GM19240 (cell line): ENCODE measurements around the gene IRX2.

Experiments
- DNase-seq: peaks from one replicate; pipeline ENCODE4 v3.0.0; 2011; ENCODE audit warnings: low spot score; ENCODE audit not compliant: insufficient read length

IRX2 gene

DNA sequence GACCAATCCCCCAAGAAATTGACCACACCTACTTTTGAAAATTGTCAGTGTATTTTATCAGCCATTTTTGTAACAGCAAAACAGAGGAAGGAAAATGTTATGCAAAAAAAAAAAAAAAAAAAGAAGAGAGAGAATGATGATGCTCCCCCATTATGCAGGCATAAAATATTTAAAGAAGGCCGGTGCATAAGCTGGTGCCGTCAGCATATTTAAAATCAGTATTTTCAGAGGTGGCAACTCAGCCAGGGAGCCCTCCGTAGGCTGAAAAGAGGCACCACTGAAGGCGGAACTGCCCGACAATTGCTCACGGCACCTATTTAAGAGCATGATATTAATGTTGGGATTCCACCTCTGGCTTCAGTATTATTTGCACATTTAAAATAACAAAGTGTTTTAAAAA lies 33.4 kb downstream of the IRX2 start:
- no peak for DNase-seq

DNA sequence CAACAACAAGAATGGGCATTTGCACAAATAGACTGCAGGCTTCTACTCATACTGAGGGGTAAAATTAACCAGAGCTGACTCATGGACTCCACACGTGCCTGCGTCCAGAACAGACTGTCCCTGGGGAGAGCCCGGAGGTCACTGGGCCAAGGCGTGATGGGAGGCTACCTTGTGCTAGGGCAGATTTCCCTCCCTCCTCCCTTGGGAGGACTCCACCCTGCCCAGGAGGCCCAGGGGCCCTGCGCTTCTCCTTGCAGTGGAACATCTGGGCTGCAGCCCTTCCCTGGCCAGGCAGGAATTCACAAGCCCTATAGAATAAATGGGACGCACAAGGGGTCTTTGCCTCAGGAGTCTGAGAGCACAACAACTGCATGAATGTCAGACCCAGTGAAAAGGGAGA lies 35.6 kb downstream of the IRX2 start:
- DNase-seq = no peak

DNA sequence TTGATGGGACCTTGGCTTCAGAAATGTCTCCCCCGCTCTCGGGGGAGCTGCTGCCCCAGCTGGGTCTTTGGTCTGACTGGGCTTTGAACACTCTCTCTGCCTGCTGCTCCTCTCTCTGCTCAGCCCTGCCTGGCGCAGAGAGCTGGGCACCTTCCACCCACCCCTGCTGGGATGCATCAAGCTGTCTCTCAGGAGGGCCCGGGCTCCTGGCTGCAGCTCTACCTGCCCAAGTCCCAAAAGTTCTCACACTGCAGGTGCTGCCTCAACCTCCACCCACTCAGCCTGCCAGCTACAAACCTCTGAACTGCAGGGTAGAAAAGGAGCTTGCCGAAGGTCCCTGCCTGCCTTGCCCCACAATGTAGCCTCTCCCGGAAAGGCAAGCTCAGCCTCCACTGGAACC lies 36.7 kb downstream of the IRX2 start:
- DNase-seq = no peak

DNA sequence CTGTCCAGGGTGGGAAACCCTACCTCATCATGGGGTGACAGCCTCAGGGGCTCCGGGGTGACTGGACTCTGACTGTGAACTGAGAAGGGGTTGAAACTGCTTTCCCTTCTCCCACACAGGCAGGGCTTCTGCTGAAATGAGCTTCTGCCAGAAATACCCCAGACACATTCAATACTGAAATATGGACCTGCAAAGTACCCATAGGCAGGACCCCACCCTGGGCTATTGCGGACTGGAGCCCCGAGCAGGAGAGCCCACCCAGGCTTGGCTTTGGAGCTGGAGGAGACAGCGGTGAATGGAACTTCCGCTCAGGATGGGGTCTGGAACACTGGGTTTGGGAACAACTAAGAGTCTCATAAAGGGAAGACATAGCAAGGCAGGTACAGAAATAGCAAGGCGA lies 37.5 kb downstream of the IRX2 start:
- no peak for DNase-seq

DNA sequence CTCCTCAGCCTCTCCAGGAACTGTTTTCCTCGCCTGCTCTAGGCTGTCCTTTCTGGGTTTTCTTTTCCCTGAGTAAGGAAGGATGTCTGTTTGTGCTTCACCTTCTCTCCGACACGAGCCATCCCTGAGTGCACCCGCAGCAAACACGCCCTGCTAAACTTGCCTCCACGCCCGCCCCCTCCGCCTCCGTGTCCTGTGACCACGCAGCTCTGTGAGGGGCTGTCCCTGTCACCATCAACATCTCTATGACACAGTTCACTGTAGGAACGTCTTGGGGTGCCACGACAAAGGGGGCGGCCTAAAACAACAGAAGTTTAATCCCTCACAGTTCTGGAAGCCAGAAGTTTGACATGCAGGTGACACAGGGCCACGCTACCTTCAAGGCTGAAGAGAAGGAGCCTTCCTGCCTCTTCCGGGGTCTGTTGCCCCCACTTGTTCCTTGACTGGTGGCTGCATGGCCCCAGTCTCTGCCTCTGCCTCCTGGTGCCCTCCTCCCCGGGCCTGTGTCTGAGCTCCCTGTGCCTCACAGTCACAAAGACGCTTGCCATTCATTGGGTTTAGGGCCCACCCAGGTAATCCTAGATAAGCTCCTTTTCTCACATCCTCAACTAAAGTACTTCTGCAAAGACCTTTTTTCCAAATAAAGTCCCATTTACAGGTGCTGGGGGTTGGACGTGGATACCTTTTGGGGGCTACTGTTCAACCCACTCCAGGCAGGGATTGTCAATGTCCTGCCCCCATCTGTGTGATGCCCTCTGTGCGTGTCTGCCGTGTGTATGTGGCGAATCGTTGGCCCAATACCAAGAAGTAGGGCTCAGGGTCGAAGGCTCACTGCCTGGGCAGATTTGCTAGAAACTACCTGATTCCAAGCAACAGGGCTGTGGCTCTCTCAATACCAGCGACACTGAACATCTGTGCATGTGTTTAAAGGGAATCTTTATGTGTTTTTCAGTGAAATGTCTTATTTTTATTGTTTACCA lies 39.7 kb downstream of the IRX2 start:
- no peak for DNase-seq

DNA sequence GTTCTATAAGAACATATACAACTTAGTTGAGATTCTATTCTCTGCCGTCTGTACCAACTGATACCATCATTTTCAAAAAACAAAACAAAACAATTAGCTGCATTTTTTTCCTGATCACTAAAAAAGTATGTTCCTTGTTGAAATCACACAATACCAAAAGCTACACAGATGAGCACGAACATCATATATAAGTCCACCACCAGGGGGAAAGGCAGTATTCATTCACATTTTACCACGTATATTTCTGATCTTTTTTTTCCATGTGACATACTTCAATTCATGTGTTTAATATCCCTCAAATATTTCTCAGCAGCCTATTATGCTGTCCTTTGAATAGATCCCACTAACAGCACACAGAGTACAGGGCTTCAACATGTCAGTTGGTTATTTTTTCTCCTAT lies 40.6 kb downstream of the IRX2 start:
- DNase-seq = no peak

DNA sequence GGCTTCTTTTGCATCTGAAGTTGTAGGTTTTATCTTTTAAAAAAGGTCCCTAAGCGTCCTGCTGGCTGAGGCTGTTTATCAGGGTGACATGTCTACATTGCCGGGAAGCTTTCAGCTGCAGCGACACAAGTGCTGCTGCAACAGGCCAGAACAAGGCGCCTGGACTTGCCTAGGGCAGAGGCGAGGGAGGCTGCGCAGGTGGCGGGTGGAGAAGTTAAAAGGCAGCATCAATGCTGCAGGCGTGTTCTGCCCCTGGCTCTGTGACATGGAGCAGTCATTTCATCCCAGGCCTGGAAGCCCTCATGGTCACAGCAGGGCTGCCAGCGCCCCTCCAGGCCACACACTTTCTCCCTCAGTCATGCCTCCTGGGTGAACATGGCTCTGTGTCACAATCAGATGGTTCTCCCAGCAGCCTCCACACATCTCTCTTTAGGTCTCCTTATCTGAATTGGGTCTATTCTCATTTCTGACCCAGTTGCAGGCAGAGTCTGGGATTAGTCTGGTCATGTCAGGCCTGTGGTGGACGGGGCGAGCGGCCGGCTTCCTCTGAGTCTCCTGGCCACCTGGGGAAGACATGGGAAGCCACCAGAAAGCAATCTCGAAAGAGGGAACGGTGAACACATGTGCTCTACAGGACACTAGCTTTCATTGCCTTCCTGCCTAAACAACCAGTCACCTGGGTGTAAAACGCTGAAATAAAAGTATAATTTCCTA lies 41.3 kb downstream of the IRX2 start:
- no peak for DNase-seq

DNA sequence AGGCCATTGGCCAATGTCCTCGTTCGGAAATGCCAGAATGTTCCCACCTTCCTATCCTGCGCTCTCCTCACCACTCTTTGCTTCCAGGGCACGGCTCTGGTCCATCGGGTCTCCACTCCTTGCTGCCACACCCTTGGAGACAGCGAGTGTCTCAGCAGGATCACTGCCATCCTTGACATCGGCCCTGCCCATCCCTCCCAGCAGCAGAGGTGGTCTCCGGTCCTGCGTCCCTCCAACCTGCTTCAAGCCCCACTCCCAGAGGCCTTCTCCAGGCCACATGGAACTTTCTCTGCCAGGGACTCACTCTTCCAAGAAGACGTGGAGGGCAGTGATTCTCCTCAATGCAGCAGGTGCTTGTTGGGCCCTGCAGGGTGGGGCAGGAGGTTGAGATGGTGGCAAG lies 42.7 kb downstream of the IRX2 start:
- DNase-seq = no peak

DNA sequence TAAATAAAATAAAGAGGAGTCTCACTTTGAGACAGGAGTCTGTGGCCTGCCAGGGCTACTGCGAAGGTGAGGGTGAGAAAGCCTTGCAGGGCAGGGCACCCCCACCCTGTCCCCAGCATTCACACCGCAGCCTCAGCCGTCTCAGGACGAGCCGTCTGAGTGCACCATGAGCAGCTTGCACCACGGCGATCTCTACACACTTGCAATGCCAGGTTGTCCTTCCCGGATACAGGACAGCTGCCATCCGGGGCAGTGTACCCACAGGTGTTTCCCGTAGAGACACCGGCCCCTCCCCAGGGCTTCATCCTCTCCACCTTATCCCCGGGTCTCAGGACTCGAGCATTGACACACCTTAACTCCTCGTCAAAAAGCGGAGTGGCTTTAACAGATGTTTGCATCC lies 43.3 kb downstream of the IRX2 start:
- no peak for DNase-seq

DNA sequence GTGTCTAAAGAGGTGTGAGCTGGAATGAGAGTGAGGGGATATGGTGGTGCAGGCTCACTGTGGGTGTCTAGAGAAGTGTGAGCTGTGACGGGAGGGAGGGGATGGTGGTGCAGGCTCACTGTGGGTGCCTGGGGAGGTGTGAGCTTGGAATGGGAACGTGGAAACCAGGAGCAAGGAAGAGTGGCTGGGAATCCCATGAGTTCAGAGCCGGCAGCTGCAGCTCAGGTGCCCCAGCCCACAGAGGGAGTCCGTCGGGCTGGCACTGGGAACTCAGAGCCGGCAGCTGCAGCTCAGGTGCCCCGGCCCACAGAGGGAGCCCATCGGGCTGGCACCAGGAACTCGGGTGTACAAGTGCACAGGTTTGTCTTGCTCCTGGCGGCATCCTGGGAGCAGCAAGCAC lies 45.6 kb downstream of the IRX2 start:
- no peak for DNase-seq

DNA sequence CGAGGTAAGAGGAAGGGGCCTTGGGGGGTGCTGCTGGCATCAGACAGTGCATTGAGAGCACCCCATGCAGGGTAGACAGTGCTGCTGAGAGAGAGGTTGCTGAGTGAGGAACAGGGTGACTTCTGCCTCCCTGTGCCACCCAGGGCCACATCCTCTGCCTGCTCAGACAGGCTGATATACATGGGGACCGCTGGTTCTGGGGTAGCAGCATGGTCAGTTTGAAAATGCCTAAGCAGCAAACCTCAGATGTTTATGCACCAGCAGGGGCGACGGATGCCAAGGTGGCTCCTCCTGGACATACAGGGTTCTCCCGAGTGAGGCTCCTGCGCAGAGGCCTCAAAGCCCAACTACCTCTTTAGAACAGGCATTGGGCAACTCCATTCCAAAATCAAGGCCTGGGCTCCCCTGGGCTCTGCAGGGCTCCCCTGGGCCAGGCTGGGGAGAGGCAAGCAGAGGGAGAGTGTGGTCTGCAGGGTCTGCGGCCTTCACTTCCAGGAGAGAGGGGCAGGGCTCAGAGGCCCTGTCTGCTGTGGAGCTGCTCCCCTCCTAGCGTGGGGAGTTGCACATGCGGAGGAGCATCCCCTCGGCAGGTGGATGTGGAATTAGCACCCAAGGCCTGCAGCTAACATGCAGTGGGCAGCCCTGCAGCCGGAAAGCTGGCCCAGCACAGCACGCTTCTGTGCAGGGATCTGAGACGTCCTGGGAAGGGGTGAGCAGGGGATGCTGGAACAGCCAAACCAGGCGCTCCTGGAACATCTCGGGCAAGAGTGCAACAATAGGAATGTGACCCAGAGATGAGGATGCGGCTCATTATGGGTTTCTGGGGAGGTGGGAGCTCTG lies 46.5 kb downstream of the IRX2 start:
- DNase-seq = no peak

DNA sequence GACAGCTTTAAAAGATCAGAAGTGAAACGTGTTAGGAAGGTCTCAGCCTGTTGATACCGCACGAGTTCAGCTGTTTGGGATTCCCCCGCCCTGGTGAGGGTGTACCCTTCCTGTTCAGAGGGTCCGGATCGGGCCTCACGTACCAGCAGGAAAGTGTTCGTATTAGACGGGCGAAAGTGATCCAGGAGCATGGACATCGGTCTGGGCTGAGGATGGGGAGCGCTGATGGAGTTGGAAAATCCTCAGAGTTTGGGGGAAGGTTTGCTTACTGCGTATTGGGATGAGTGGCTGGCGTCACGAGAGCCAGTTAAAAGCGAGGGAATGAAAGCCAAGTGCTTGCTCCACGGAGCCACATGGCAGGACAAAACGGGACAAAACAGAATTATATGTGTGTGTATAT lies 47.4 kb downstream of the IRX2 start:
- no peak for DNase-seq

DNA sequence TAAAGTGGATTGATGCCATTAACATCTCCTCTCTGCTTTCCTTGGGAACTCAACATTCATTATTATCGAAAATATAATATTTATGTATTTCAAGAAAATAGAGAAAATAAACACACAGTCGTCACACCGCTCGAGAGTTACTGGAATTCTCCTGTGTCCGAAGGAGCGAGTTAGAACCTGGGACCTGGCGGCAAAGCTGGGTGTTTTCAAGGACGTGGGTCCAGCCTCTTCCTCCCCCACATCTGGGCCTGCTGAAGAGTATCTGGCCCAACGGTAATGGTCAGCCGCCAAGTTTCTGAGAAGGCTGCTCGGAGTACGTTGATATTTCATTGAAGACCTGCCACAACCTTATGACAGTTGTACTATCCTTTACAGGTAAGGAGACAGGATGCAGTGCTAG lies 47.9 kb downstream of the IRX2 start:
- no peak for DNase-seq

DNA sequence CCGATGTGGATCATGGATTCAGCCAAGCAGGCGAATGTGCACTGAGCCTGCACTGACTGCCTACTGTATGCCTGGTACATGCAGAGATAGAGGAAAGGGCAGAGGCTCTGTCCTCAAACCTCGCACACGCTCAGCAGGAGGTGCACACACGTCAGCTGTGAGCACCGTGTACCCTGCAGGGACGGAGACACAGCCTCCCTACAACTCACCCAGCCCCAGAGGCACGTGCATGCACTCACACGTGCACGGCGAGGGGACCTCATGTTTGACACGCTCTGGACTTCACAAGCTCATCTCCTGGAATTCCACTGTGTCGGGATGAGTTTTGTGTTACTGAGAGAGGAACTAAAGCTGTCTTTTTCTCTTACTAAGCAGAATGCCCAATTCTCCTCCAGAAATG lies 48.4 kb downstream of the IRX2 start:
- DNase-seq = no peak

DNA sequence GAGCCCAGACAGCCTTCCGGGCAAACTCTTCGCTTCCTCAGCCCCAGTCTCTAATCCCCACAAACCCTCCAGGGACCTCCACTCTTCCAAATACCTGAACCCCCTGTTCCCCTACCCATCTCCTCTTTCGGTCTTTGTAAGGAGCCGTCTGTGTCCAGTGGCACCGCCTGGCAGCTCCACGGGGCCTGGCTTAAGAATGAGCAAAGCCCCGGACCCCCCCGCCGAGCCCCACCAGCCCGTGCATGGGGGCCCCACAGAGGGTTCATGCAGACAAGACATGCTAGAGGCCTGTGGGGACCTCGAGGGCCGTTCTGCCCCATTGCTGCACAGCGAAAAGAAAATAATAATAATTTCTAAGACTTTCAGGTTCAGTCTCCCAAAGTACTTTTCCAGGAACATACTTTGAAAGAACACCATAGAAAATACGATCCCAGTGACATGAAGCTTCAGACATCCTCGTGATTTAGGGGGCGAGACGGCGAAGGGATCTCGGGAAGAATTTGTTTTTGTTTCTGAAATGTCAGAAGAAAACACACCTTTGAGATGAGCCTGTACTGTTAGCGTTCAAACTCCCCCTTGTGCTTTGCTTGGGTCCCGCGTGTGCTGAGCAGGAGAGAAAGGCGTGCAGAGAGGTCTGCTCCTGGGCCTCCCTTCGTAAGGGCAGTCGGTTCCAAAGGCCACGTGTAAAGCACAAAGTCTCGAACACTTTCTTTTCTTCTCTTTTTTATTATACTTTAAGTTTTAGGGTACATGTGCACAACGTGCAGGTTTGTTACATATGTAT lies 49.2 kb downstream of the IRX2 start:
- DNase-seq = no peak

DNA sequence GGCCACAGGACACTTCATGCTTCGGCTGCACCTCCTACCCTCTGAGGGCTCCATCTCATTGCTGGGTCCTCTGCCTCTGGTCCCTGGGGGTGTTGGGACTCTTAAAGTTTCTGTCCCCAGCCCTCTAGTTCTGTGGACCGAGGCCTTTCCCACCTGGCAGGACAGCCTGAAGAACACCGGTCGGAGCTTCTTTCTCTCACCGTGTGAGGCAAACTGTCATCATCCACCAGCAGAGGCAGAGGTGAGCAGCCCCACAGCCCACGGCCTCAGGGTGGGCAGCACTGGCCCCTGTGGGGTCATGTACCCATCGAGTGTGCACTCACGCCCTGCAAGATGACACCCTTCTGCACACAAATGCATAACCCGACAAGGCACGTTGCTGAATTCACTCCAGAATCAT lies 49.9 kb downstream of the IRX2 start:
- no peak for DNase-seq

DNA sequence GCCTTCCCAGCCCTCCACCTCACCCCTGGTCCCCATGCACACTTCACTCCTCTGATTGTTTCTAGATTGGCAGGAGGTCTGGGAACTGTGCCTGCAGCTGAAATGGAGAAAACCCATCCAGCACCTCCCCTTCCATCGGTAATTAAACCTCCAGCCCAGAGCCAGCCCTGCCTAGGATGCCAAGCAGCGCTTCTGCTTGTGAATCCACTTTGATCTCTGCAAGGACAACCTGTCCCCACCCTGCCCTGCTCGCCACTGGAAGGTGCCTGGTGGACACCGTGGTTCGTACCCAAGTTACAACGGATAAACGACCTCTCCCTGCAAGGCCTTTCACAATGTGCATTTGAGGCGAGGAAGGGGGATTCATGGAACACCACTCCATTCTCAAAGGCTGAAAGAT lies 50.6 kb downstream of the IRX2 start:
- DNase-seq = no peak

DNA sequence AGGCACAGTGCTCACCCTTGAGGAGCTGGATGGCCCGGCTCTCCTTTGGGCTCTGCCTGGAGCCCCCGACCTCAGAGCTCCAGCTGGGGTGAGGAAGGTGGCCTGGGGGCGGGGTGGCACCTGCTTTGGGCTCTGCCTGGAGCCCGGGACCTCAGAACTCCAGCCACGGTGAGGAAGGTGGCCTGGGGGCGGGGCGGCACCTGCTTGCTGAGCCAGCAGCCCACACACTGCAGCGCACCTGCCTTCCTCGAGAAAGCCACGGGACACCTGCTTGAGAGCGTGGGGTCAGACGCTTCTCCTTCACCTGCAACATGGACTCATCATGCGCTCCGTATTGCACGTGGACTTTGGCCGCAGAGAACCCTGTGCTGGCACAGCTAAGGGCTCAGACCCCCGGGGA lies 51.8 kb downstream of the IRX2 start:
- DNase-seq = no peak

DNA sequence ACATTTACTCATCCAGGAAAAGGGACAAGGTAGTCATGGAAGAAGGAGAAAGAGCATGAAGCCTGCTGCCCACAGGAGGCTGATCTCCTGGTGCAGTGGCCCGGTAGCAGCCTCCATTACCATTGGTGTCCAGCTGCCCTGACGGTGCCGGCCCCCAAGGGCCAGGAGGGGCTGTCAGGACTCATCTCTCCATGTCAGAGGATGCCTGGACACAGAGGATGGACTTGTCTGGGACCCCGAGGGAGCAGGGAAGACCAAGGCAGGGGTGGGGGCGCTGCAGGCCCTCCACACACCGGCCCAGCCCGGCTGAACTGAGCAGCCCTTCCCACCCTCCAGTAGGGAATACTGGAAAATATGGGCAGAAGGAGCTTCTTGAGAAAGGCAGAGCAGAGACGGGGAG lies 52.2 kb downstream of the IRX2 start:
- no peak for DNase-seq

DNA sequence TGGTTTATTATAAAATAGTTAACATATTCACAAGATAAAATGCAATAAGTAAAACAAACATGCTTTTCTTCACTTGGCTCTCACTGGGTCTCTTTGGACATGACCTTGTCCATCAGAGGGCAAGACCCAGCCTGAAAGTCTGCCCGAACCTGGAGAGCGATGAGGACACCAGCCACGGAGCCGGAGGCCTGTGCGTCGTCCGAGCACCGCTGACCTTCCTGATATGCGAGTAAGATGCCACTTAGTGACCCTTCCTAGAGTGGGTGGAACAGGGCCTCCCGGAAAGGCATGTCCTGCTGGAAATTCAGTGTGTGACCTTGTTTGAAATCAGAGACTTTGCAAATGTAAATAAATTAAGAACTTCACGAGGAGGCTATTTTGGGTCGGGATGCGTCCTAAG lies 52.9 kb downstream of the IRX2 start:
- DNase-seq = no peak
